Cortex of kidney (tissue), 1 donor: Measurements from ENCODE around the gene SLC19A1.

Experiments used
- DNase-seq: peaks from one replicate; lab custom pipeline; 2025; lab: John Stamatoyannopoulos, UW

SLC19A1 gene

DNA sequence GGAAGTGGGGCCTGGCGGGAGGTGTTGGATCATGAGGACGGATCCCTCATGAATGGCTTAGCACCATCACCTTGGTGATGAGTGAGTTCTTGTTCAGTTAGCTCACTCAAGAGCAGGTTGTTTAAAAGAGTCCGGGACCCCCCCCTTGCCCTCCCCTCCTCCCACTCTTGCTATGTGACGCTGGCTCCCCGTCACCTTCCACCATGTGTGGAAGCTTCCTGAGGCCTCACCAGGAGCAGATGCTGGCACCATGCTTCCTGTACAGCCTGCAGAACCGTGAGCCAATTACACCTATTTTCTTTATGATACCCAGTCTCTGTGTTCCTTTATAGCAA is 3.0 kb upstream of the SLC19A1 start:
- DNase-seq = no peak

DNA sequence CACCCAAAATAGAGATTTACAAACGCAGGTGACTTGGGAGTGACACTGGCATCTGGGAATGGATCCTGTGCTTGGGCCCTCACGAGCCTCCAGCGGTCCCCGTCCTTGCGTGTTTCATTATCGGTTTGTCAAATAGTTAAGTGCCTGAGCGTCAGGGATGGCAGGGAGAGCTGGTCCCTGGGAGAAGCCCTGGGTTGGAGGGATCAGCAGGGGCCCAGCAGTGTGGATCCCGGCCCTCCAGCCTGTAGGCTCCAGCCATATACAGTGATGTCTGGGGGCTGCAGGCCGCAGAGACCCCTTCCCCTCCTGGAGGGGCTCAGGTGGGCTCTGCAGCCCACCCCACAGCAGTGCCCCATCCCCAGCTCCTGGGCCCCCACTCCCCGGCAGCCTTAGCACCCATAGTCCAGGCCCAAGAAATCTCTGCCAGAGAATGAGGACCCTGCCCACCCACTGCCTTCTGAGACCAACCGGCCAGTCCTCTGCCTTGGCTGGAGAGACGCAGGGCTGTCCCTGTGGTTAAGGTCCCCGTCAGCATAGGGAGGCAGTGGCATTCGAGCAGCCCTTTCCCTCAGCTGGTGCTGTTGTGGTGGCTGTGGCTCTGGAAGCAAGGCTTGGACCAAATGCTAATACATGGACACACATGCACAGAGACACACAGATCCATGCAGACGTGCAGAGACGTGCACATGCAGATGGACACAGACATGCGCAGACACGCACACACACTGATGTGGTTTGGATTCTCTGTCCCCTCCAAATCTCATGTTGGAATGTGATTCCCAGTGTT is 2.4 kb upstream of the SLC19A1 start:
- no peak for DNase-seq

DNA sequence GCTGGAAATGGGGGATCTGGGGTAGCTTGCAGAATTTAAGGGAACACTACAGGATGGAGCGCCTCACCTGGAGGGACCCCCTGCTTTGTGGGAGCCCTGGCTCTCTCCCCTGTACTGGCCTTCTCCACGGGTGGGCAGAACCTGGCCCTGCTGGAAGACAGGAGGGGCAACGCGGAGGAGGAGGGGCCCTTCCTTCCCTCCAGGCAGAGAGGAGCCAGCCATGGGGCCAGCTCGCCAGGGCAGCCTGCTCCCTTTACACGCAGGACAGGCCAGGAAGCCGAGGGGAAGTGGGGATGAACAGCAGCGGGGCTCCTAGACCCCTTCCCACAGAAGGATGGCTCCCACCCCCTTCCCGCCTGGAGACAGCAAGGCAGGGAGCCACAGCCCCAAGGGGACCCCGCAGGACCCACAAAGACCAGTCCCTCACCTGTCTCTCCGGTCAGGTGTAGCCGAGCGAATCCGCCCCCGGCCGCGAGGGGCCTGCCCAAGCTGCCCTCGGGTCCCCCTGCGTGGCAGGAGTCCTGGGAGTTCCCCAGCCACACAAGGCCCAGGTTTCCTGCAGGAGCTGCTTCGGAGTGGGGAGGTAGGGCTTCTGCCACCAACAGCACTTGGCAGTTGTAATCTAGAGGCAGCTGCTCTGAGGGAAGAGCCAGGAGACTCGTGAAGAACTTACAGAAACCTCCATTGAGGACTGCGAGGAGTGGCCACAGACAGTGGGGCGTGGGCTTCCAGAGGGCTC is 1.6 kb upstream of the SLC19A1 start:
- no peak for DNase-seq

DNA sequence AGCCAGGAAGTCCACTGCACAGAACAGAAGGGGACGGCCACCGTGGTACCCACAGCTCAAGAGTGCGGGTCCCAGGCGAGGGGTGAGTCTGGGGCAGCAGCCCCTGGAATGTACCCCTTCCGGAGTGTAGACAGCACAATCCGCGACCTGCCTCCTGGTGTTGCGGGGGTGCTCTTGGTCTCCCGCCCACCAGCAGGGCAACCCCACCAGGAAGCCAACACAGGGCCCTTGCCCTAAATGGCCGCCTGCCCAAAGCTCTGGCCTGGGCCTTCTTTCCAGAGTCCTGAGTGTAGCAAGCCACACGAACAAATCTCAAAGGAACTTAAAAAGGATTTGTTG is 1.1 kb upstream of the SLC19A1 start:
- DNase-seq = no peak

DNA sequence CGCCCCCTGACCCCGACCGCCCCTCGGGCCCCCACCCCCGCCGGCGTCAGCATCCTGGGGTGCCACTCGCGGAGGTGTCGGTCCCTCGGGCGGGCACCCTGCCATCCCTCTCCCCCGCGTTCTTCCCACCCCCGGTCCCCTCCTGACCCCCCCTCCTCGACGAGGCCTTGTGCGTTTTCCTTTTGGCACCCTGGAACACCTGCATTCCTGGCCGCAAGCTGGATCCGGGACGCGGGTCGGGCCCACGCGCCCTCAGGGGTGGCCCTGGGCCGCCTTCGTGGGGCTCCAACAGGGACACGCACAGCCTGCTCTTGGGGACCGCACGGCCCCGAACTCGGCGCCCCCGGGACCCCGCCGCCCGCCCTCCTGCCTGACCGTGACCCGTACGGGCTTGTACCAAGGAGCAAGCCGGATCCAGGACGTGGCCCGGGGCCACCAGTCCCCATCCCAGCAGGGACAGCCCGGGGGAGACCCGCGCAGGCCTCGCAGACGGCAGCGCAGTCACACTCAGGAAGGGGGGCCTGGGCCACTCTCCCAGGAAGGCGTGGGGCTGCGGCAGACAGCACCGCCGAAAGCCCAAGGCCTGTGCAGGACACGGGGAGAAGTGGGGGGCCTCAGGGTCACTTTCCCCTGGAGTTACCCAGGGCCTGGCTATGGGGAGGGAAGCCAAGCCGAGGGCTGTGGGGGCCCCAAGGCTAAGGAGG is 579 bp upstream of the SLC19A1 start:
- no peak for DNase-seq

DNA sequence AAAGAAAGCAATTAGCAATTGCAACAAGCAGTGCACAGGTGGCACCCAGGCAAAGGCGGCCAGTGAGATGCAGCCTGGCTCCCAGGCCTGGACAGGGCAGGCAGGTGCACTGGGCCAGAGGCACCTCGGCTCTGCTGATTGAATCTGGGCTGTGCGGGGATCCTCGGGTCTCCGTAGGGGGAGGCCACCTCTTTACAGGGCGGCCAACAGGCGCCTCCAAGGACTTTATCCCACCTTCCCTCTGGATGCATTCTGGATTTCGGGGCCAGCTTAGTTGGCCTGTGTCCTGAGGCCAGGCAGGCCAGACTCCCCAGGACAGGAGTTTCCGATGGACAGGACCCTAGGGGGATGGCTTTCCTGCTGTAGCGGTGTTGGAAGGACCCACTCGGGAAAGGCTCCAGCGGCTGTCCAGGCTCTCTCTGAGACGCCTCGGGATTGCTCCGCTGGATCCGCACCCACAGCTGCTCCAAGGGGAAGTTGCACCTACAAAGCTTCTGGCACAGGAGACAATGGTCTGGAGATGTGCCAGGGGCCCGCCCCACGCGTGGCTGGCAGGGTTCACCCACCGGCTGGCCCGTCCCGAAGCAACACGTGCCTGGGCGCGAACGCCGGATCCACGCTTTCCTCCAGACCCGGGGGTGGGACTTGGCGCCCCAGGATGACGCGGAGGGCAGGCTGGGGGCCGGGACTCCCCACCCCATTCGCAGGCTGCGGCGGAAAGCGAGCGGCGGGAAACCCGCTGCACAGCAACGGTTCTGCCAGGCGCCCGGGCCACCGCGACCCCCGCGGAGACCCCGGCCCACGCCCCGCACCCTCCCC is 810 bp downstream of the SLC19A1 start:
- no peak for DNase-seq

DNA sequence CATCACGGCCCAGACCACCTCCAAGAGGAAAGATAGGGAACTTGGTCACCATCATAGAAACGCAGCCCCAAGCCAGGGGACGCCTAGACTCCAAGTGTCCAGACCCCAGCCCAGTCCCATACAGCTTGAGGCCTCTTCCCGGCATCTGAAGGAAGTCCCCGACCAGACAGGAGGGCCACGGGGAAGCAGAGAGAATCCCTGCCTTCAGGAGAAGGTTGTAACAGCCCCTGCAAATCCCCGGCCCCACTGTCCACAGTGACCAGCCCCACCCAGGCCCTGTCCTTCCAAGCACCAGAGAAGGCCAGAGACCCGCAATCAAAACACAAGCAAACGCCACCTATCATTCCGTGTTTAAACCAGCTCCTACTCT is 1.7 kb downstream of the SLC19A1 start:
- no peak for DNase-seq

DNA sequence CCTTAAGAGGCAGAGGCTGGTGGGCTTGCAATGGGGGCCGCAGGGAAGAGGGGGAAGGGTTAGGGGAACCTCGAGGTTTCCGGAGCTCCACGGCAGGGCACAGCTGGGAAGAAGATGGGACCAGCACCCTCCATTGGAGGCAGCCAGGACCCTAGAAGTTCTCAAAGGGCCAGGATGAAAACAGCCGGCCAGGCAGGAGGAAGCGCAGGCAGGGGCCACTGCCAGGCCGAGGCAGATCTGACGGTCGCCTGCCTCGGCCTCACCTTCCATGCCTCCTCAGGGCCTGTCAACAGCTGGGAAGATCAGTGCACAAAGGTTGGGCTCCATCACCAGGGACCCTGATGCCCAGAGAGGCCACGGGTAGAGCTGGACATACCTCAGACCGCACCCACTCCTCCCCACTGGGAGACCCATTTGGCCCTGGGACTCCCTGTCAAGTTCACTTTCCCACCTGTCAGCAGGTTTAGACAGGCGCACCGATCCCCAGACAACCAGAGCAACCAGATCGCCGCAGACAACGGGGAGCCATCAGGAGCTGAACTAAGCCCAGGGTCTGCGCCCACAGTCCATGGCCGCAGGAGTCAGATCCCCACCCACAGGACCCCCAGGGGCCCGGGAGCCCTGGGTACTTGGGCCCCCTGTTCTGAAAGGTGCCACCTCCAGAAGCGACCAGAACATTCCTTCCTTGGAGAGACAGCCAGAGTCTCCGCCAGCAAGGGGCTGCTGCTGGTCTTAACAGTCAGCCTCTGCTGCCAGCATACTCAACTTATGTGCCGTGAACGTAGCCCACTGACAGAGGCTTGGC is 2.2 kb downstream of the SLC19A1 start:
- DNase-seq = no peak

DNA sequence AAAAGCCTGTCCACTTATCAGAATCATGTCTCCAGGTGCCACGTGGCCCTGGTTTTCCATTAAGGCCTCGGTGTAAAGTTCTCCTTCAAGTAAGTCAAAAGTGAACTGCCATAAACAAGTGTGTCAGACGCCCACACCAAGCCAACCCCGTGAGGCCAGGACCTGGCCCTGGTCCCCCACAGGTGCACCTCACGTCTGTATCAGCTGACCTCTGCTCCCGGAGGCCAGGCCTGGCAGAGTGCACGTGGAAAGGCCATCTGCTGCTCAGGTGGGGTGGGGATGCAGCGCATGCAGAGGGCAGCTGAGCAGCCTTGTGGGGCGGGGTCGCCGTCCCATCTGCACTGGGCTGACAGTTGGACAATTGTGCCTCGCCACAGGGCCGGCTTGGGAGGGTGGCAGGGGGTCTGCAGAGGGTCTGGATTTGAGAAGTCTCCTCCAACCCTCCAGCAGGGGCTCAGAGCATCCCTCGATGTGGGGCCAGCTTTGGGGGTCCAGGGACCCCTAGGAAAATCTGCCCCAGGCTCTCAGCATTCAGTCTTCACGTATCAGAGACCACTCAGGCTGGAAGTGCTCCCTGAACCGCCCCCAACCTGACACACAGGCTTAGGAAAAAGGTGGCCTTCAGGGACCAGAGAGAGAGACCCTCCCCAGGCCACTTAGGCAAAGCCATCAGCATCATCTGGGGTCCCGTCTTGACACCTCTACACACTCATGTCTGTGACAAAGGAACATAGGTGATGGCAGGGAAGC is 3.0 kb downstream of the SLC19A1 start:
- no peak for DNase-seq

DNA sequence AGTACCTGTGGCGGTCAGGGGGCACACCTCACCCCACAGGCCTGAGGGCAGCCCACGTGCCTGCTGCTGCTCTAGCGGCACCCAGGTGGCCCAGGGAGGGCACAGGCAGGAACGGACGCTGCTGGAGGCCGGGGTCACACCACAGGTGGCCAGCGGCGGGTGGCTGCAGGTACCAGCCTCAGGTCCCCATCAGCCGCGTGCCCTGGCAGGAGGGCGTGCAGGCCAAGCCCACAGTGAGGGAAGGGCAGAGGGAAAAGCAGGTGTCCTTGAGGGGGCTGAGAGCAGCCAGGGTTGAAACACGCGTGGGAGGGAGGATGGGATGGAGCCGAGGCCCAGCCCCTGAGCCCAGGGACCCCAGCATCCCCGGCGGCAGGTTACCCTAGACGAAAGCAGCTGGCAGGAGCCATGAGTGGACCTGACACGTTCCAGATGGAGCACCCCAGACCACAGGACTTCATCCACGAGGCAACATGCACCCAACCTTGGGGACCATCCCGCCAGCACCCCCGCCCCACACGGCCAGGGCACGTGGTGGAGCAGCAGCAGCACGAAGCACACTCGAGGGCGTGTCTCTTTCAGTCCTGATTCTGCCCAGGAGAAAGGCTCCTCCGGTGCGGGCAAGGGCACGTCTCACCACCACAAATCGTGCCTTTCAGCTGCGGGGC is 3.7 kb downstream of the SLC19A1 start:
- no peak for DNase-seq

DNA sequence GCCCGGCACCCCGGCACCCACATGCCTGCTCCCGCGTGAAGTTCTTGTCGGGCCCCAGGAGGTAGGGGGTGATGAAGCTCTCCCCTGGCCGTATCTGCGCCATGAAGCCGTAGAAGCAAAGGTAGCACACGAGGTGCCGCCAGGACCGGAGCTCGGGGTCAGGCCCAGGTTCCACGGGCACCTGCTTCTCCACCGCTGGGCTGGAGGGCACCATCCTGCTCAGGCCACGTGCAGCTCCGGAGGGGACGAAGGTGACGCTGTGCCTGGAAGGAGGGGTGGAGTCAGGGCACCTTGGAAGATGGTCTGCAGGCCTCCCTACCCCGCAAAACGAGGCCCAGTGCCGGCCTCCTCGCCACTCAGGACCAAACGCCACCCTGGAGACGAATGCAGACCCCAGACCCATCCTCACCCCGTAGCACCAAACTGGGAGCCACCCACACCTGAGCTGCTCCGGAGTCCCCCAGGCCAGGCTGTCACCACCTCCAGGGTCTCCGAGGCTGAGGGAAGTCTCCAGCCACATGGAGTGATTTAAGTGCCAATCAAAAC is 4.4 kb downstream of the SLC19A1 start:
- DNase-seq = no peak

DNA sequence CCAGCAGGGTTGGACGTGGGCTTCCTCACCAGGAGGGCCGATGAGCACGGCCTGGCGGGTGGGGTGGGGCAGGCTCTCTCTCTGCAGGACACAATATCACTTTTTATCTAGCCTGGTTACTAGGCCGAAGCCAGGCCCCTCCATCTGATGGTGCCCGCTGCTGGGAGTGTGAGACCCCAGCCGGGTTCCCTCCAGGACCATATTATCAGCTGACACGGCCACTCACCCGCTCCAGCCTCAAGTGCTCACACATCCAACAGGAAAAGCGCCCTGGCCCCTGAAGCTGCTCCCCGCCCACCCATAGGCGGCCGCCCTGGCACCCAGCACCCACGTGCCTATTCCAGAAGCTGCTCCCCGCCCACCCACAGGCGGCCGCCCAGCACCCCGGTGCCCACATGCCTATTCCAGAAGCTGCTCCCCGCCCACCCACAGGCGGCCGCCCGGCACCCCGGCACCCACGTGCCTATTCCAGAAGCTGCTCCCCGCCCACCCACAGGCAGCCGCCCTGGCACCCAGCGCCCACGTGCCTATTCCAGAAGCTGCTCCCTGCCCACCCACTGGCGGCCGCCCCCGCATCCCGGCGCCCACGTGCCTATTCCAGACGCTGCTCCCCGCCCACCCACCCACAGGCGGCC is 5.0 kb downstream of the SLC19A1 start:
- DNase-seq = no peak

DNA sequence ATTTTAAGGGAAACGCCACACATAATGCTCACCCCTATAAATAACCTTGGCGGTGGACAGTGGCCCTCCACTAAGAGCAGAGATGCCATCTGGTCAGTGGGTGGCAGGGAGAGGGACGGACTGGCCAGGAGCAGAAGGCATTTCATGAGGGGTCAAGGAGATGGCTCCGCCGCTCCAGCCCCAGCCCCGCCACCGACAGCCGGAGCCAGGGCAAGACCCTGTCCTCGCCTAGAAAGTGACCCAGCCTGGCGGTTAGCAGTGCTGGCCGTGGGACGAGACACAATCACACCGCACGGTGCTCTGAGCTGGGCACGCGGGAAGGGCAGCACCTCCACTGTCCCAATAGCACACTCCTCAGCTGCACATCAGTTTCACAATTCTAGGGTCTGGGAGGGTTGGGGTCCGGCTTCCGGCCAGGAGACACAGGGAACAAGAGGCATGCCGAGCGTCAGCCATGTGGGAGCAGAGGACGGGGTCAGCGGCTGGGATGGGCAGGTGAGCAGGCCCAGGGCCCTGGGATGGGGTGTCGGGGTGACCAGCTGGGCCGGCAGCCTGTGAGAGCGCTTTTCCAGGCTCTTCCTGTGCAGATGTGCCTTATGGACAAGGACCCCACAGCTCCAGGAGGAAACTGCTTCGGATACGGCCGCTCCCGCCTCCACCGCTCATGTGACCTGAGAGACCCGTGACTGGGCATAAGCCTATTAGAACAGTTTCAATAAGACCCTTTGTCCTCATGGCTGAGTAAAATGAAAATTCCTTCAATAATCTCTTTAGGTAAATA is 5.7 kb downstream of the SLC19A1 start:
- no peak for DNase-seq

DNA sequence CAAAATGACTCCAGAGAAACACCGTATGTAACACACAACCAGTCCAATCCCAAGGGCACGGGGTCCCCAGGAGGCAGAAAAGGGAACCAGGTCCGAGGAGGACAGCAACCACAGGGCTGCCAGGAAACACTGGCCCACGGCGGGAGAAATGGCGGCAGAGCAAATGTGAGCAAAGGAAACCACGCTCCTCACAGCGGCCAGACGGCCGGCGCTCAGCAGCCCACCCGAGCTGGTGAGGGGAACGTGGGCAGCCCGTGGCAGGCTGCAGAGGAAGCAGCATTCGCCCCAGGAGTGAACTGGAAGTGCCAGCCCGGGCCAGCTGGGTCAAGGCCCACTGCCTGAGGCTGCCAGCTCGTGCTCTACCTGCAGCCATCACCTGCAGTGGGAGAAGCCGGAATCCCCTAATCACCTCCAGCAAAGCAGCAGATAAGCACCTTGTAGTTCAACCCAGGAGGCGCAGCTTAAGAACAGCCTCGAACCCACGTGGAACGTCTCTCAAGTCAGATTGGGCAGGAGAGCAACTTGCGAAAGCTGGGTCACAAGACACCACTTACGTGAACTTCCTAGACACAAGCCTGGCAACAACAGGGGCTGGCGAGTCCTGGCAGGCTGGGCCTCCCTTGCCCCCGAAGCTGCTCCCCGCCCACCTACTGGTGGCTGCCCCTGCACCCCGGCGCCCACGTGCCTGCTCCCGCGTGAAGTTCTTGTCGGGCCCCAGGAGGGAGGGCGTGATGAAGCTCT is 6.7 kb downstream of the SLC19A1 start:
- DNase-seq = no peak

DNA sequence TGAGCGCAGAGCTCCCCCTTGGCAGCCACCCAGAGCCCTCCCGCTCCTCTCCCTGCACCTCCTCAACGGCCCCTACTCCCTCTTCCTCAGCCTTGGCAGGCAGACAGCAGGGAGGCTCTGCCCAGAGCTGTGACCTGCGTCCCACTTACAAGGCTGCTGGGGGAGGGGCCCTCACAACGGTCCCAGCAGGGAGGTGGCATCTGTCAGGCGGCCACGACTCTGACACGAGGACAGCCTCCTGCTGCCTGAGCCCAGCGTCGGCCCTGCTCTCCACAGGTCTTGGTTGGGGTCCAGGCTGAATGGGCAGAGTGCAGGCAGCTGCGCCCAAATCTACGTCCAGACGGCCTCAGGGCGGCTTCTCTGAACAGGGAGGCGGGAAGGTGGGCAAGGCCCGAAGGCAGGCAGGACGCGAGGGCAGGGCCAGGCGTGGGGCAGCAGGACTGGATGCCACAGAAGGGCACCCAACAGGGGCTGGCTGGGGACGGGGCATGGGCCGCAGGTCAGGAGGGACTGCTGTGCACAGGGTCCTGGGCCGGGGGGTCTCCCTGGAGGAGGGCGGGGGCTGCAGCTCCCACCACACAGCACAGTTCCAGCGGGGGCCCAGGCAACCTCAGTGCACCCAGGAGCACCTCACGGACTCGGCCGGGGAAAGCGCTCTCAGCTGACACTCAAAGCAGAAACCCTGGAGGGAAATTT is 7.5 kb downstream of the SLC19A1 start:
- DNase-seq = no peak

DNA sequence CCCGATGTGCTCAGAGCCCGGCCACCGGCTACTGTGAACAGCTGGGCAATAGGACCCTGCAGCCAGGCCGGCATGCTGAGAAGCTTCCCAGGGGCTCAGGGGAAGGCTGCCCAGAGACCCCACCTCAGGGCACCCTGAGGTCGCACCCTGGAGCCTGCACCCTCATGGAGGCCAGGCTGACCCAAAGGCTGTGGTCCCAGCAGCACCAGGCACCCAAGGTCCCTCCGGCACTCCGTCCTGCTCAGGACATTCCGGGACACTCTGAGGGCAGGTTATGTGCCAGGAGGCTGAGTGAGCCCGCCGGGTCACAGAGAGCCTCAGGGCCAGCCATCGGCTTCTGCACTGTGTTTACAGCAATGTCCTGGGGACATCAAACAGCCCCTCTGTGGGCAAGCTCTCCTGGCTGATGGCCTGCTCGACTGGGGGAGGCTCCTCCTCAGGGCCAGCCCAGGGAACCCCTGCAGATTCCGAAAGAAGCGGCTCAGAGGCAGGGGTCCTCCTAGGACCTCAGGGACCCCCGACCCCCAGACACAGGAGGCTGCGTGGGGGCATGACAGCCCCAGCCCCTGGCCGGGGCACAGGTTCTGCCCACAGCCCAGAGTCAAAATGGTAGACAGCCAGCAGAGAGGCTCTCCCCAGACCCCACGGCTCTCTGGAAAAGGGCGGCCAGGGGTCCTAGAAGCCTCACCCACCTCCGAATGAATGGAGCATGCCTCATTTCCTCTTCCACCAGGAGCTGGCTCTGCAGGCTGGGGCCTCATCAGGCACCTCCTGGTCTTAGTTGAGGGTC is 8.2 kb downstream of the SLC19A1 start:
- DNase-seq = no peak
